ENCODE data around the gene EID1.
A peak's percentile ranks its signal among the peaks of the same experiment; 100 is the strongest.

Gene EID1

DNA sequence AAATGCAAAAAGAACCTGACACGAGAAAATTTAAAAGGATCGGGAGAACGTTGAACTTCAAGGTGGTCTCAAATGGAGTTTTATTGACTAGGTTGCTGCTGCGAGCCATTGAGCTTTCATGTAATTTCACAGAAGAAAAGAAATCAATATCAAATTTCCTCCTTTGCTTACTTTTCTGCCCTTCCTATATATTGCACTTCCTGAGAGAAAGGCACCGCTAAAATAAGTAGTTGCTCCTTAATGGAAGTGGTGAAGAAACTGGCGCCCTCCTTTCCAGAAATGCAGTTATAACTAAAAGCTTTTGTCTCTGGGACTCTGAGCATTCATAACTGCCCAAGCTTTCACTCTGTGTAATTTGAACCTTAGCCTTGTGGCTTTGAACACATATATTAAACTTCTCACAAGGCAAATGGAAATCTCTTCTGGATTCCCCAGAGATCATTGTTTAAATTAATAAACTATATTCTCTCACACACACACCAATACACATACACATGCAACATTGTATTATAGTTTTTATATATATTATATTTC, 13.4 kb downstream of the EID1 start (continued):
- TF ChIP-seq TCF7L2 (IDR thresholded peaks at IDR 0.05; ENCODE audit: borderline replicate concordance, low read depth, low read length) (peak; percentile 57; the same call in 1 of the 2 replicates), ZNF529 (tag by site-specific recombination; IDR thresholded peaks at IDR 0.05; ENCODE audit: insufficient replicate concordance) (no peak), ZFP3 (tag by site-specific recombination; IDR thresholded peaks at IDR 0.05; ENCODE audit: low read depth) (no peak), ZNF175 (tag by site-specific recombination; IDR thresholded peaks at IDR 0.05) (no peak), ZNF24 (tag by site-specific recombination; IDR thresholded peaks at IDR 0.05) (no peak)
- TF ChIP-seq, protein P1, sequence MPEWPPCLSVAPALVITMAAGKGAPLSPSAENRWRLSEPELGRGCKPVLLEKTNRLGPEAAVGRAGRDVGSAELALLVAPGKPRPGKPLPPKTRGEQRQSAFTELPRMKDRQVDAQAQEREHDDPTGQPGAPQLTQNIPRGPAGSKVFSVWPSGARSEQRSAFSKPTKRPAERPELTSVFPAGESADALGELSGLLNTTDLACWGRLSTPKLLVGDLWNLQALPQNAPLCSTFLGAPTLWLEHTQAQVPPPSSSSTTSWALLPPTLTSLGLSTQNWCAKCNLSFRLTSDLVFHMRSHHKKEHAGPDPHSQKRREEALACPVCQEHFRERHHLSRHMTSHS (tag by site-specific recombination; IDR thresholded peaks at IDR 0.05), result no peak
- TF ChIP-seq, protein P2, sequence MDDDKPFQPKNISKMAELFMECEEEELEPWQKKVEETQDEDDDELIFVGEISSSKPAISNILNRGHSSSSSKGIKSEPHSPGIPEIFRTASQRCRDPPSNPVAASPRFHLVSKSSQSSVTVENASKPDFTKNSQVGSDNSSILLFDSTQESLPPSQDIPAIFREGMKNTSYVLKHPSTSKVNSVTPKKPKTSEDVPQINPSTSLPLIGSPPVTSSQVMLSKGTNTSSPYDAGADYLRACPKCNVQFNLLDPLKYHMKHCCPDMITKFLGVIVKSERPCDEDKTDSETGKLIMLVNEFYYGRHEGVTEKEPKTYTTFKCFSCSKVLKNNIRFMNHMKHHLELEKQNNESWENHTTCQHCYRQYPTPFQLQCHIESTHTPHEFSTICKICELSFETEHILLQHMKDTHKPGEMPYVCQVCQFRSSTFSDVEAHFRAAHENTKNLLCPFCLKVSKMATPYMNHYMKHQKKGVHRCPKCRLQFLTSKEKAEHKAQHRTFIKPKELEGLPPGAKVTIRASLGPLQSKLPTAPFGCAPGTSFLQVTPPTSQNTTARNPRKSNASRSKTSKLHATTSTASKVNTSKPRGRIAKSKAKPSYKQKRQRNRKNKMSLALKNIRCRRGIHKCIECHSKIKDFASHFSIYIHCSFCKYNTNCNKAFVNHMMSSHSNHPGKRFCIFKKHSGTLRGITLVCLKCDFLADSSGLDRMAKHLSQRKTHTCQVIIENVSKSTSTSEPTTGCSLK (tag by site-specific recombination; IDR thresholded peaks at IDR 0.05), result no peak
- TF ChIP-seq, protein P3, sequence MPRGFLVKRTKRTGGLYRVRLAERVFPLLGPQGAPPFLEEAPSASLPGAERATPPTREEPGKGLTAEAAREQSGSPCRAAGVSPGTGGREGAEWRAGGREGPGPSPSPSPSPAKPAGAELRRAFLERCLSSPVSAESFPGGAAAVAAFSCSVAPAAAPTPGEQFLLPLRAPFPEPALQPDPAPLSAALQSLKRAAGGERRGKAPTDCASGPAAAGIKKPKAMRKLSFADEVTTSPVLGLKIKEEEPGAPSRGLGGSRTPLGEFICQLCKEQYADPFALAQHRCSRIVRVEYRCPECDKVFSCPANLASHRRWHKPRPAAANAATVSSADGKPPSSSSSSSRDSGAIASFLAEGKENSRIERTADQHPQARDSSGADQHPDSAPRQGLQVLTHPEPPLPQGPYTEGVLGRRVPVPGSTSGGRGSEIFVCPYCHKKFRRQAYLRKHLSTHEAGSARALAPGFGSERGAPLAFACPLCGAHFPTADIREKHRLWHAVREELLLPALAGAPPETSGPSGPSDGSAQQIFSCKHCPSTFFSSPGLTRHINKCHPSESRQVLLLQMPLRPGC (tag by site-specific recombination; IDR thresholded peaks at IDR 0.05), result no peak
- TF ChIP-seq, protein P4, sequence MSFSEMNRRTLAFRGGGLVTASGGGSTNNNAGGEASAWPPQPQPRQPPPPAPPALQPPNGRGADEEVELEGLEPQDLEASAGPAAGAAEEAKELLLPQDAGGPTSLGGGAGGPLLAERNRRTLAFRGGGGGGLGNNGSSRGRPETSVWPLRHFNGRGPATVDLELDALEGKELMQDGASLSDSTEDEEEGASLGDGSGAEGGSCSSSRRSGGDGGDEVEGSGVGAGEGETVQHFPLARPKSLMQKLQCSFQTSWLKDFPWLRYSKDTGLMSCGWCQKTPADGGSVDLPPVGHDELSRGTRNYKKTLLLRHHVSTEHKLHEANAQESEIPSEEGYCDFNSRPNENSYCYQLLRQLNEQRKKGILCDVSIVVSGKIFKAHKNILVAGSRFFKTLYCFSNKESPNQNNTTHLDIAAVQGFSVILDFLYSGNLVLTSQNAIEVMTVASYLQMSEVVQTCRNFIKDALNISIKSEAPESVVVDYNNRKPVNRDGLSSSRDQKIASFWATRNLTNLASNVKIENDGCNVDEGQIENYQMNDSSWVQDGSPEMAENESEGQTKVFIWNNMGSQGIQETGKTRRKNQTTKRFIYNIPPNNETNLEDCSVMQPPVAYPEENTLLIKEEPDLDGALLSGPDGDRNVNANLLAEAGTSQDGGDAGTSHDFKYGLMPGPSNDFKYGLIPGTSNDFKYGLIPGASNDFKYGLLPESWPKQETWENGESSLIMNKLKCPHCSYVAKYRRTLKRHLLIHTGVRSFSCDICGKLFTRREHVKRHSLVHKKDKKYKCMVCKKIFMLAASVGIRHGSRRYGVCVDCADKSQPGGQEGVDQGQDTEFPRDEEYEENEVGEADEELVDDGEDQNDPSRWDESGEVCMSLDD (tag by site-specific recombination; IDR thresholded peaks at IDR 0.05), result no peak

DNA sequence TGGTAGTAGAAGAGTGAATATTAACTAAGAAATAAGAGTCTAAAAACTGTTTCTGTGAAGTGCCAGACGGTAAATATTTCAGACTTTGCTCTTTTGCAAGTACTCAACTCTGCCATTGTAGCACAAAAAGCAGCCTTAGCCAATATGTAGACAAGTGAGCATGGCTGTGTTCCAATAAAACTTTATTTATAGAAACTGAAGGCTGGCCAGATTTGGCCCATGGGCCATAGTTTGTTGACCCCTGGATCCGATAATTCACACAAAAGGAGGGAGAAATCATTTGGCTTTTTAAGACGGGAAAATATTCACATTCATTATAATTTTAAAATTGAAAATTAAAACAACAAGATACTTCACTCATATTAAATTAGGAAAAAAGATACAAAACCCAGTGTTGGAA, 15.4 kb downstream of the EID1 start:
- H3K4me3 ChIP-seq (ENCODE audit: low read depth, low read length), result no peak overlapping the region
- POLR2A ChIA-PET, result no interaction called here
- TF ChIP-seq ZNF600 (tag by site-specific recombination; IDR thresholded peaks at IDR 0.05) (no peak), ZNF354C (tag by site-specific recombination; IDR thresholded peaks at IDR 0.05; ENCODE audit: borderline replicate concordance, low read depth) (no peak)
- TF ChIP-seq, protein P5, sequence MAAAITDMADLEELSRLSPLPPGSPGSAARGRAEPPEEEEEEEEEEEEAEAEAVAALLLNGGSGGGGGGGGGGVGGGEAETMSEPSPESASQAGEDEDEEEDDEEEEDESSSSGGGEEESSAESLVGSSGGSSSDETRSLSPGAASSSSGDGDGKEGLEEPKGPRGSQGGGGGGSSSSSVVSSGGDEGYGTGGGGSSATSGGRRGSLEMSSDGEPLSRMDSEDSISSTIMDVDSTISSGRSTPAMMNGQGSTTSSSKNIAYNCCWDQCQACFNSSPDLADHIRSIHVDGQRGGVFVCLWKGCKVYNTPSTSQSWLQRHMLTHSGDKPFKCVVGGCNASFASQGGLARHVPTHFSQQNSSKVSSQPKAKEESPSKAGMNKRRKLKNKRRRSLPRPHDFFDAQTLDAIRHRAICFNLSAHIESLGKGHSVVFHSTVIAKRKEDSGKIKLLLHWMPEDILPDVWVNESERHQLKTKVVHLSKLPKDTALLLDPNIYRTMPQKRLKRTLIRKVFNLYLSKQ (tag by site-specific recombination; IDR thresholded peaks at IDR 0.05; ENCODE audit: borderline replicate concordance), result no peak
- no peaks in the 10 kb centered on the region for H3K36me3 ChIP-seq (ENCODE audit: control insufficient read depth in 2 of 2, insufficient read depth in 1 of 2, low read length in 2 of 2)
- H3K27ac ChIP-seq (ENCODE audit: extremely low read depth, low read depth, low read length), result no peak overlapping the region
- peaks cover 8% of the 10 kb centered on the region for H3K4me1 ChIP-seq (ENCODE audit: control insufficient read depth, insufficient read depth, low read length)
- no peaks in the 10 kb centered on the region for H3K9me3 ChIP-seq (ENCODE audit: control insufficient read depth, insufficient read depth, low read depth, low read length)
- CTCF ChIA-PET, result no interaction called here
